SKM-1 (cell line): ENCODE data around the gene ATP6AP1.

Experiments
- DNase-seq: peaks from one replicate; lab custom pipeline; 2025; ENCODE audit not compliant: unreplicated experiment; lab: John Stamatoyannopoulos, UW

ATP6AP1 gene

GRCh38 chrX:154443992-154444754 lies 15.7 kb downstream of the ATP6AP1 start, which contains the start of gene FAM50A:
Gene FAM50A (plus strand): TSS chrX:154444141. CDS start chrX:154444236, 95 bp downstream.
- no peak for DNase-seq

- no peak for DNase-seq
These were observed 16.3 kb downstream of the ATP6AP1 start for GRCh38 chrX:154444755-154445246.

- DNase-seq: no peak
These were observed 17.3 kb downstream of the ATP6AP1 start for GRCh38 chrX:154445776-154446175.

- DNase-seq: no peak
These were observed 18.0 kb downstream of the ATP6AP1 start for GRCh38 chrX:154446430-154446829.

- DNase-seq: no peak
These were observed 20.0 kb downstream of the ATP6AP1 start for GRCh38 chrX:154448484-154448883.

GRCh38 chrX:154449618-154450017 lies 21.1 kb downstream of the ATP6AP1 start:
- DNase-seq: no peak

- DNase-seq: no peak
These were observed 21.8 kb downstream of the ATP6AP1 start for GRCh38 chrX:154450312-154450711.

- no peak for DNase-seq
These were observed 24.3 kb downstream of the ATP6AP1 start for GRCh38 chrX:154452823-154453222.

GRCh38 chrX:154457491-154458115 lies 29.1 kb downstream of the ATP6AP1 start:
- no peak for DNase-seq

- DNase-seq: no peak
These were observed 29.9 kb downstream of the ATP6AP1 start, which contains the start of gene PLXNA3 for GRCh38 chrX:154458116-154458953. Gene PLXNA3 (plus strand): TSS chrX:154458281. CDS start chrX:154460184, 1,903 bp downstream.

GRCh38 chrX:154458954-154459778 lies 30.7 kb downstream of the ATP6AP1 start:
- no peak for DNase-seq

GRCh38 chrX:154459832-154460231 lies 31.4 kb downstream of the ATP6AP1 start:
- no peak for DNase-seq

- no peak for DNase-seq
These were observed 31.8 kb downstream of the ATP6AP1 start for GRCh38 chrX:154460326-154460725.

GRCh38 chrX:154462396-154462795 lies 33.9 kb downstream of the ATP6AP1 start:
- DNase-seq: no peak

- DNase-seq: no peak
These were observed 35.2 kb downstream of the ATP6AP1 start for GRCh38 chrX:154463611-154464220.

- no peak for DNase-seq
These were observed 36.4 kb downstream of the ATP6AP1 start for GRCh38 chrX:154464806-154465365.

- no peak for DNase-seq
These were observed 37.1 kb downstream of the ATP6AP1 start for GRCh38 chrX:154465601-154466000.

GRCh38 chrX:154466036-154466435 lies 37.6 kb downstream of the ATP6AP1 start:
- no peak for DNase-seq

- DNase-seq: no peak
These were observed 38.4 kb downstream of the ATP6AP1 start for GRCh38 chrX:154466907-154467306.

GRCh38 chrX:154467556-154467955 lies 39.1 kb downstream of the ATP6AP1 start:
- DNase-seq: no peak
